Activated CD4-positive, alpha-beta T cell treated with anti-CD3 and anti-CD28 coated beads for 1 hour (primary cell): ENCODE measurements around the gene BNC2.

ENCODE experiments used
- DNase-seq: peaks from one replicate; pipeline ENCODE4 v3.0.0-alpha.2; 2020

BNC2 gene

DNA sequence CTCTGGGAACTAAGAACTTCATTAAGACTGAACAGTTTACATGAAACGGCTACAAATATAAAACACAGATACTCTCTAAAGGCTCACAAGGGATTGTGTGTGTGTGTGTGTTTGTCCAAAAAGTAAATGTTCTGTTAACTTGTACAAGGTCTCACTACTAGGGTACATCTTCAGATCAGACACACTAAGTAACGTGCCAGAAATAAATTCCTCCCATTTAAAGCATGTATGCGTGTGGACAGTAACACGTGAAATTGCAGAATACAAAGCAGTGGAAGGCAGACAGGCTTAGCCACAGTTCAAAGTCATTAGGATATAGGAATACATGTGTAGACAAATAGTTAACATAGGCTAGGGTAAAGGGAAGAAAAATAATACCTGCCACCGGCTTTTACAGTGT lies 1.8 kb downstream of the BNC2 start:
- DNase-seq = no peak

DNA sequence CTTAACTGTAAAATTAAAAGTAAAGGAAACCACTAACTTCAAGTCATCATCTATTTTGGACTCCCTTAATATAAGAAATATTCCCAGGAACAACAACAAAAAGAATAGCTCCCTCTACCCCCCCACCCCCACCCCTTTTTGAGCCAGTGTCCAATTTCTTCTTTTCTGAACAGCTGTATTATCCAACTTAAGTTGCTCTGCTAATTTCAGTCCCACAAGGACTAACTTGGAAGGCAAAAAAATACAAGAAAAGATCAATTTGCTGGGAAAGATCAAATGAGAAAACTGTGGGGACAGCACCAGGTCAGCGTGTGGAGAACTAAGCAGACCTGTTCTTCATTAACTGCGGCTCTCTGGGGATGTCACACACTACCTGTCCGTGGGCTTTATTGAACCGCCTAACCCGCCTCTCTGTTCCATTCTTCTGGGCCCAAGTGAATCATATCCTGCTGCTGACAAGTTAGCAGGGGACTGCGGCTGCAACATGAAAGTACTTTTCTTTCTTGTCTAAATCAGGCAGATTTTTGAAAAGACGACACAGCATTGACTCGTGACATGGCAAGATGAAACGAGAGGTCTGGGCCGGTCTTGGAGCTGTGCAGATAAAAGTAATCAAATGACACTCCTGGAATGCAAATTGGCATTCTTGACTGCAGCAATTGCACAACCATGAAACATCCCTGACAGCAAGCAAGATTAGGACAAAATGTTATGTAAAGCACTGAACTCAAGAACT lies 2.7 kb downstream of the BNC2 start:
- DNase-seq = no peak

GRCh38 chr9:16866587-16866986 lies 3.9 kb downstream of the BNC2 start:
- DNase-seq = no peak

DNA sequence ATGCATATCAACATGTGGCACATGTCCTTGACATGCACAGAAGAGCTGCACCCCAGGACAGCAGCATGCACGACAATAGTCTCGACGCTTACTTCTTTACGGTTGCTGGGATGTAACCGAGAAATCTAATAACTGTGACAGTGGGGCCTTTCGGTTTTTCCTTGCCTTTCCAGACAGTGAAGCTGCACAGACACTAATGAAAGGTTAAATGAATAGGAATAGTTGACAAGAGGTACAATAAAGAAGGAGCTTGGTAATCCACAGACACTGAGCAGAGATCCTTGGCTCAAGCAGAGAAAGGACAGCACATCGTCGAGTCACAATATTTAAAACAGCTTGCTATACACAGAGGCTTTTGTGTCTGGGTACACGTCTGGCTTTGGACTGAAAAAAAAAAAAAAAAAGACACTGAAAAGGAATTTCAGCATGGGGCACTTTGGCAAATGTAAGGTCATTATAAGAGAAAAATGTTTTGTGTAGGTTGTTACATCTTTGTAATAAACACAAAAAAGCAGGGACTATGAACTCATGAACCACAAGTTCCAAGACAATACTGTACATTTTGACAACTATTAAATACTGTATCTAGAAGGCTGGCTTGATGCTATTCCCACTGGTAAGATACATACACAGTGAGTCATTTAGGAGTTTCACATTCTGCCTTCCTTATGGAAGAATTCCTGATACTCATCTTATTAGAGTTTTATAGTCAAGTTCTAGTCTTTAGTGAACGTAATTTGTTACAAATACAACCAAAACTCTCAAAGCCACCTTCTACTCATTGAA lies 5.6 kb downstream of the BNC2 start:
- DNase-seq = no peak

DNA sequence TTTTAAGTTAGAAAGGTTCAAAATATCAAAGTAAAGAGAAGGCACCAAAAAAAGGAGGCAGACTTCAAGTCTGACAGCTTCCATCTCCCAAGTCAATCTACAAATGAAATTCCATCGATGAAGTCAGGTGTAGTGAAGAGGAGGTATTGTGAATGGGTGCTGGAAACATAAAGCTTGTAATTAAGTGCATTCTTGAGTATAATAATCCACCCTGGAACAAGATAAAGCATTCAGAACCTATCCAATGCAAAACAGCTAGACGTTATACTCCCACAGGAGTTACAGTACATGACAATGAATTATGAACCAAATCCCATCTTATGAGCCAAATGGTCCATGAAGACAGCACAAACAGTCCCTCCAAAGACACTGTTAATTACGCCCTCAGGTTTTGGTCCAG lies 22.3 kb downstream of the BNC2 start:
- no peak for DNase-seq

DNA sequence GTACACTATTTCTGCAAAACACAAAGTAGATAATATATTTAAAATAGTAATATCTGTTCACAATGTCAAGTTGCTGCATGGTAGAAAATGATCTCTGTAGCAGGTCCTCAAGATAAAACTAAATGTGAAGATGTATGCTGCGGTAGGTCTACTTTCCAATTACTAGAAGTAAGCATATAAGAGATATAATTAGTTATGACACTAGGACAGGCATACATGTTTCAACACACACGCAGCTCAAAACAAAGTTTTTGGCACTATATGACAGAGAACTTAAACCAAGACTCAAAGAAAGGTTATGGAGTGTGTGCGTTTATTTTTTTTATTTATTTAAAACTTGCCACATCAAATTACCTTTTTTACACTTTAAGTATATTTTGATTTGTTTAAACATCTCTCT lies 23.5 kb downstream of the BNC2 start:
- no peak for DNase-seq

DNA sequence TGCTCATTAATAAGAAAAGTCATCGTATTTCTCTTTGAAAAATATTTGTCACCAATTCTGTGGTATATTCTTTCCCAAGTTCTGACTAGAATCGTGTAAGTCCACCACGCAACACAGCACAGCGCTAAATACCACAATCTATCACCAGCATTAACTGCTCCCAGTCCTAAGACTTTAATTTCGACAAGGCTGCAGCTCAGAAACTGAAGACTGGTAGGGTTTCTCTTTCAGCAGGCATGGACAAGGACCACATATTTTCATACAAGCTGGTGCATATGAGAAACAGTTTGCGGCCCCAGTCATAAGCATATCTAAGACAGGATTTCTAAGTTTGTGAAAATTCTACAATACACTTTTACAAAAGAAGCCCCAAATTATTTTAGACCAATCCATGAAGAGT lies 24.1 kb downstream of the BNC2 start:
- no peak for DNase-seq

DNA sequence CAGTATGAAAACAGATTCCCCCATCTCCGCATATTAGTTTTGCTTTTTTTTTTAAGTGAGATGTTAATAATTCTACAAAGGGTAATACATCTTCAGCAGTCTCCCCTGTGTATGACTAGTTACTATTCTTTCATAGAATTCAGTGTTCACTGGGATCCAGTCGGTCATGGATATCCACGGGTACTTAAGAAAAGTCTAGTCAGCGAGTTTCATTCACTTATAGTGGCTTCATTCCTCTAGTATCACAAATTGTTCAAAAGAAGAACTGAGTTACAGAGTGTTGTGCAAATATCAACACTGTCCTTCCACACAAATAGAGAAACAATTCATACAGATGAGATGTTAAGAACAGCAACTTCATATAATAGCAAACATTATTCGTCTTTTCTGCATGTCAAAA lies 35.7 kb downstream of the BNC2 start:
- no peak for DNase-seq

DNA sequence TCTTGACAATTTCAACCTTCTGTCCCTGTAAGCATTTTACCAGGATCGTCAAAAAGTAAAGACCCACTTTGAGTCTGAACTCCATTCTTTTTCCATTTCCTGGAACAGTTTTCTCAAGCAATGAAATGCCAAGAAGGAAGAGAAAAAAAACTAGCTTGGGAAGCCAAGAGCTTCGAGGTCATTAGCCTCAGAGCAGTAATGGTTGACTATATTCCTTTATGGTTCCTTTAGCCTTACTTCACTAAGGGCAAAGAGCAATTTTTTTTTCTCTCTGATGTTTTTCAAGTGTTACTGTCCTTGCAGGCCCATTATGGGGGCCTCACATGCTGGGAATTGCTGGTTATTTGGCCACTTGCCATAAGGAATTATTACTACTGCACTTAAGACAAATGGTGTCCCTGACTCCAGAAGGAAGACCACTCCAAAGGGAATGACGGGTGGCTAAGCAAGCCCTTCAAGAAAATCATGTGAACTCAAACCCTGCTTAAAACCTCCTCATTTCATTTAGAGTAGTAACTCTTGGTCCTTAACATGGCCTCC lies 37.1 kb downstream of the BNC2 start:
- DNase-seq = no peak

DNA sequence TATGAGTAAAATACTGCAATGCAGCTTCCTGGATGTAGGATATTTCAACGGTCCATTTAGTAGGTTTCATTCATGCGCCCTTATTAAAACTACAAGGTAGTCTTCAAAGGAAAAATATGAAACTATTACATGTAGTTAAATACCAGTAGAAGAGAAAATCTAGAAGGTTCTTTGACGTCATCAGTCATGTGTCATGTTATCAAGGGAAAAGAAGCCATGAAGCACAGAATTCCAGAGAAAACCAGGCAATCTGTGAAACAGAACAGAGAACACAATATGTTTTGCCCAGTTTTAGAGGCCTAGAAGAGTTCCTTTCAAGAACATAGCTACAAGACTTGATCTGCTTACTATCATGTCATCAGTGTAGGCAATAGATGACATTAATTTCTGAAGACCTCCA lies 38.4 kb downstream of the BNC2 start:
- no peak for DNase-seq

GRCh38 chr9:16830806-16831205 lies 39.7 kb downstream of the BNC2 start:
- no peak for DNase-seq

- no peak for DNase-seq
These were observed 41.9 kb downstream of the BNC2 start for GRCh38 chr9:16828340-16829281.

DNA sequence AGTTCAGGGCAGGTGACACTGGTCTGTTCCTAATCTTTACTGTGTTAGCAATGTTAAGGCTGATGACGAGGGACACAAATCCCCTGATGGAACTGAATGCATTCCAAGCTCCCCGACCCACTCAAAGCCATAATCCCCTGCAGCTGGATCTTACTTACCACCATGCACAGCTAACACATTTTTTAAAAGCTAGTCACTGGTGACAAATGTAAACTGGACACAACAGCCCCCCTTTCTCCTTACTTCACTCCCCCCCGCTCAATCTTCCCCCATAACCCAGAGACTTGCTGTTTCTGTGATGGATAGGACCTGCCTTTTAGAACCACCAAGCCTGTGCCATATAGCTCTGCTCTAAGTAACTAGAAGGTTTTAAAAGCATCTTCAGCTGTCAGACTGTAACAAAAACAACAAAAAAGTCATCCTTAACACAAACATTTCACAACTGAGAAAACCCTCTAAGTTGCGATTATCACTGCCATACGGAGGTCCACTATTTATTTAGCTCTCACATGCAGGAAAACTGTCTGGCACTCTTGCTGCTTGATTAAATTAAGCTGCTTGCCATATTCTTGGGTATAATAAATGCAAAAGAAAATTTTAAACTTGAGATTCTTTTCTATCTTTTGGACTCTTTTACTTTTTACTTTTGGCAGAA lies 44.4 kb downstream of the BNC2 start:
- DNase-seq = no peak

GRCh38 chr9:16825331-16825725 lies 45.1 kb downstream of the BNC2 start:
- DNase-seq = no peak

DNA sequence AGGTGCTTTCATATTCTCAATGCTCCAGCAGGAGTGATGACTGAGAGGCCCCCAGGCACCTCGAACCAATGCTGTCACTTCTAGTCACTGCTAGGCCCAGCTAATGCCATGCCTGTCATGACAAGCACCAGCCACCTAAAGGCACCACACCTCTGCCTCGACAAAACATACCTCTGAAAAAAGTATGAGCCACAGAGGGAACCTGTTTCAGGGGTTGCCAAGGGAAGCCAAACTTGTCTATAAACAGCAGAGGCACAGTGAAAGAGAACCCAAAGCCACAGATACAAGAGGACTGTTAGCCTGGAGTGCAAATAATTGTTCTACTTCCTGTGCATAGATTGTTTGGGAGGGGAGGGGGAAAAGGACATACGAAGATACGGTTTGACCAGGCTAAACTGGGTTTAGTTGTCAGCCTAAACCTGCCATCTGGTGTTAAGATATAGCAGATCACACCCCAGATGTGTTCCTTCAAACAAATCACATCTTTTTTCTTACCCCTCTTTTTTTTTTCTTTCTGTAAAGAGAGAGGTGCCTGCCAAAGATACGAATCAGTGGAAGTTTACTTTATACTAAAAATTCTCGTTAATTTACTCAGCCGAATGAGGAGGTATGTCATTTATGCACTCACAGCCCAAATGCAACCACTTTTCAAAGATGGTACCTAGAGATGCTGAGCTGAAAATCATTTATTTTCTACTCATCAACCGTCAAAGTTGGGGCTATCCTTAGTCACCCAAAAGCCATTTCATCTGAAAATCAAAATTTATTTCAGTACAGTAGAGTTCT lies 45.7 kb downstream of the BNC2 start:
- DNase-seq = no peak

DNA sequence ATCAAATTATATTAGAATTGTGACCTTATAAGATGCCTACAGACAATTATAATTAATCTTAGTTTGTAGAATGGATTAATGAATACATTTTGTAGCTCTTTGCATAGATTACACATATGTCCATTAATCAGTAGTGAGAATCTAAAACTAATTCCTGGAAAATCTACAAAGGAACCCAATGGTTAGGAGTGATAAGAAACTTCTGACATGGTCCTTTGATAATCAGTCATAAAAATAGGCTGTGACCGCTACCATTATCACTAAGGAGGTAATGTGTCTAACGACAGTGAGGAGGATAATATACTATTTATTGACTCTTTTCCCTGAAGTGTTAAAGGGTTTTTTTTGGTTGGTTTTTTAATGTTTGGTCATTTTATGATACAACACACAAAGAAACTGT lies 46.6 kb downstream of the BNC2 start:
- DNase-seq = no peak

GRCh38 chr9:16821344-16821743 lies 49.1 kb downstream of the BNC2 start:
- no peak for DNase-seq

DNA sequence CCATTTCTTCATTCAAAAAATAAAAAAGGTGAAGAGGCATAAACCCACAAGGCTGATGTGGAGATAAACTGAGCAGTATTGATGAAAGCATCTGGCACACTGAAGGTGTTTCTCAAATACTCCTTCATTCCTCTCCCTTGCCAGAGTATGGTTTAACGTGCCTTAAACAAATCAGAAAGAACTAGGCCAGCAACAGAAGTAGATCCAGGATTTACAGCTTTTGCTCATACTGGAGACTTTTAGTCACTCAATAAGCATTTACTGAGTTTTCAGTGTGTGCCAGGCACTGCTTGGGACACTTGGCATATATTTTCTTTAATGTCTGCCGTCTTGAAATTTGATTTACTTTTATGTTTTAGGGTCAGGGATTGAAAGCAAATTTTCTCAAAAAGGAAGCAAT lies 53.0 kb downstream of the BNC2 start:
- no peak for DNase-seq

GRCh38 chr9:16817002-16817401 lies 53.5 kb downstream of the BNC2 start:
- DNase-seq = no peak

GRCh38 chr9:16816011-16816410 lies 54.5 kb downstream of the BNC2 start:
- DNase-seq = no peak

GRCh38 chr9:16815079-16815478 lies 55.4 kb downstream of the BNC2 start:
- DNase-seq = no peak

DNA sequence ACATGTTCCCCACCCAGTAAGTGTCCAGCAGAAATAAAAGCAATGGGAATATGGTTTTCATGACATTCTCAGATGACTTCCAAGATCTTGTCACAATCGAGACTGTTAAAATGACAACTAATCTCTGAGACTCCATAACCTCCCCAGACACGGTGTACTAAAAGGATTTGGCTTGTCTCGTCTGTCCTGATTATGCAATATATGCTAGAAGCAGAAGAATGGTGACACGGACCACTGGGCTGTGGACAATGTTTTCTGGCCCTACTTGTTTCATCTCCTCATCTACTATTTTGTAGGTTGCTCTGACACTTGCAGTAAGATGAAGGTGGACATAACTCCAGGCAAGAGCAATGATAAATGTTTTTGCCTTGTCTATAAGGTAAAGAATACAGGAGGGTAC lies 56.6 kb downstream of the BNC2 start:
- no peak for DNase-seq
